Neural crest cell (in vitro differentiated cells): Measurements from ENCODE around the gene KLF5. TPM values are rescaled to one million over a fixed set of nuclear protein-coding genes. Genes with fewer than 3 reads are reported as not detected.

Experiments used
- DNase-seq: peaks from one replicate; pipeline ENCODE4 v3.0.0; 2021; ENCODE audit warnings: low read depth, mixed read lengths, low spot score
- H3K27ac Mint-ChIP-seq: one replicate; pipeline ENCODE4 v1.8.0; 2021; ENCODE audit warnings: mild to moderate bottlenecking, mixed read lengths; ENCODE audit not compliant: unreplicated experiment
- H3K27me3 Mint-ChIP-seq: 2 replicates; pipeline ENCODE4 v1.8.0; 2021; ENCODE audit warnings: low read depth, mild to moderate bottlenecking, mixed read lengths
- H3K36me3 Mint-ChIP-seq: 2 replicates; pipeline ENCODE4 v1.8.0; 2021; ENCODE audit warnings: low read depth, mild to moderate bottlenecking, mixed read lengths
- H3K4me1 Mint-ChIP-seq: 2 replicates; pipeline ENCODE4 v1.8.0; 2021; ENCODE audit warnings: mixed read lengths
- H3K4me3 Mint-ChIP-seq: one replicate; pipeline ENCODE4 v1.8.0; 2021; ENCODE audit warnings: mild to moderate bottlenecking, mixed read lengths
- H3K9me3 Mint-ChIP-seq: 2 replicates; pipeline ENCODE4 v1.8.0; 2021; ENCODE audit warnings: mixed read lengths
- CTCF ChIP-seq: fragments of 200-600 bp; sonication (generic); conservative IDR thresholded peaks from 2 replicates; pipeline ENCODE4 v1.5.0; 2021; ENCODE audit warnings: antibody characterized with exemption, mild to moderate bottlenecking
- total RNA-seq: library from RNA; stranded (reverse); gene quantifications from 2 replicates; pipeline ENCODE4 v1.2.1, GENCODE V29; 2021

KLF5 gene
- total RNA-seq, 1 donor from 2014 or later: 0.44 TPM

- H3K27ac Mint-ChIP-seq: no peak overlapping the region
- peaks cover 74% of the 10 kb centered on the region for H3K27me3 Mint-ChIP-seq
- TF ChIP-seq CTCF: no peak
- H3K36me3 Mint-ChIP-seq: no peaks in the 10 kb centered on the region
- no peaks in the 10 kb centered on the region for H3K9me3 Mint-ChIP-seq
- peak overlapping the region; percentile 87 for H3K4me3 Mint-ChIP-seq
- H3K4me1 Mint-ChIP-seq: peaks cover 24% of the 10 kb centered on the region
- DNase-seq: no peak
Measured at GRCh38 chr13:73060251-73061160, 1.7 kb downstream of the KLF5 start.

GRCh38 chr13:73061473-73061872, 2.7 kb downstream of the KLF5 start:
- Mint-ChIP-seq H3K4me3 (peak overlapping the region; percentile 31), H3K4me1 (peaks cover 24% of the 10 kb centered on the region)

GRCh38 chr13:73061876-73062275, 3.1 kb downstream of the KLF5 start:
- TF ChIP-seq CTCF: no peak
- DNase-seq: no peak
- Mint-ChIP-seq H3K36me3 (no peaks in the 10 kb centered on the region), H3K4me3 (peak overlapping the region; percentile 31), H3K9me3 (no peaks in the 10 kb centered on the region), H3K4me1 (peaks cover 24% of the 10 kb centered on the region), H3K27ac (no peak overlapping the region), H3K27me3 (peaks cover 61% of the 10 kb centered on the region)

More at GRCh38 chr13:73061473-73061872, 2.7 kb downstream of the KLF5 start:
- no peak for TF ChIP-seq CTCF
- Mint-ChIP-seq H3K36me3 (no peaks in the 10 kb centered on the region), H3K27me3 (peaks cover 65% of the 10 kb centered on the region), H3K27ac (no peak overlapping the region), H3K9me3 (no peaks in the 10 kb centered on the region)
- no peak for DNase-seq

- H3K4me3 Mint-ChIP-seq: peak overlapping the region; percentile 69
- H3K27ac Mint-ChIP-seq: no peak overlapping the region
- peaks cover 24% of the 10 kb centered on the region for H3K4me1 Mint-ChIP-seq
- H3K36me3 Mint-ChIP-seq: no peaks in the 10 kb centered on the region
- TF ChIP-seq CTCF: no peak
- no peak for DNase-seq
- peaks cover 55% of the 10 kb centered on the region for H3K27me3 Mint-ChIP-seq
- no peaks in the 10 kb centered on the region for H3K9me3 Mint-ChIP-seq
Measured at GRCh38 chr13:73062468-73062867, 3.7 kb downstream of the KLF5 start.

- Mint-ChIP-seq H3K4me3 (no peak overlapping the region), H3K9me3 (no peaks in the 10 kb centered on the region), H3K27me3 (peaks cover 48% of the 10 kb centered on the region), H3K36me3 (no peaks in the 10 kb centered on the region), H3K27ac (no peak overlapping the region), H3K4me1 (peaks cover 22% of the 10 kb centered on the region)
- no peak for TF ChIP-seq CTCF
- no peak for DNase-seq
Measured at GRCh38 chr13:73063166-73063565, 4.4 kb downstream of the KLF5 start.
